HepG2 (cell line): ENCODE measurements around the gene NEIL1.

ENCODE experiments used
- MAX ChIP-seq: IDR thresholded peaks from 2 replicates; pipeline ENCODE4 v1.6.1; 2012; ENCODE audit warnings: inconsistent platforms
- POGZ ChIP-seq: sonication (generic); formaldehyde crosslinking; IDR thresholded peaks from 2 replicates; pipeline ENCODE4 v1.4.0; 2020; ENCODE audit warnings: mild to moderate bottlenecking, missing genetic modification reagents
- ZNF101 ChIP-seq: sonication (generic); formaldehyde crosslinking; IDR thresholded peaks from 2 replicates; pipeline ENCODE4 v1.4.0; 2020; ENCODE audit warnings: mild to moderate bottlenecking, low read depth, missing genetic modification reagents, borderline replicate concordance
- ZNF138 ChIP-seq: sonication (generic); formaldehyde crosslinking; IDR thresholded peaks from 2 replicates; pipeline ENCODE4 v1.5.0; 2020; ENCODE audit warnings: mild to moderate bottlenecking, low read depth, missing genetic modification reagents
- ZNF790 ChIP-seq: sonication (generic); formaldehyde crosslinking; IDR thresholded peaks from 2 replicates; pipeline ENCODE4 v1.8.0; 2022; ENCODE audit warnings: missing genetic modification reagents, mild to moderate bottlenecking, borderline replicate concordance

GRCh38 chr15:75321711-75322110 lies 25.1 kb upstream of the NEIL1 start:
- no peak for TF ChIP-seq ZNF138 (CRISPR knock-in tag)
- TF ChIP-seq POGZ (CRISPR knock-in tag), result no peak
- no peak for TF ChIP-seq MAX
- TF ChIP-seq ZNF790 (CRISPR knock-in tag), result no peak
- no peak for TF ChIP-seq ZNF101
